GM12878 (cell line): ENCODE results near the gene SF3A1. TPM values are rescaled to one million over a fixed set of nuclear protein-coding genes. Genes with fewer than 3 reads are reported as not detected.

Source experiments
- ATAC-seq: fragments of 200-7000 bp; cut with Tn5 transposase; 3 replicates; pipeline ENCODE4 v1.9.1; 2020; ENCODE audit warnings: mild to moderate bottlenecking, moderate library complexity
- BruUV-seq: library from RNA; stranded (reverse); fragments of 400-500 nt; replicated peaks from 2 replicates; lab custom pipeline; 2021; lab: Mats Ljungman, UMichigan
- CTCF ChIA-PET: fragments of 300-600 bp; sonication (Branson Sonifier 250); formaldehyde crosslinking; extraction: SDS; loops from one replicate; lab custom pipeline; 2021; ENCODE audit warnings: inconsistent platforms; lab: Yijun Ruan, JAX
- POLR2A ChIA-PET: fragments of 350-600 bp; formaldehyde crosslinking; extraction: SDS; loops from one replicate; lab custom pipeline; 2021; ENCODE audit warnings: inconsistent platforms; lab: Charles Lee
- RAD21 ChIA-PET: fragments of 300-600 bp; sonication (Branson Sonifier 250); formaldehyde crosslinking; loops from one replicate; lab custom pipeline; 2023; ENCODE audit warnings: antibody characterized with exemption; ENCODE audit not compliant: unreplicated experiment; lab: Charles Lee
- SMC1A ChIA-PET: fragments of 300-600 bp; sonication (Branson Sonifier 250); formaldehyde crosslinking; loops from one replicate; lab custom pipeline; 2023; ENCODE audit not compliant: unreplicated experiment, uncharacterized antibody; lab: Charles Lee
- DNase-seq: peaks from one replicate; pipeline ENCODE4 v3.0.0-alpha.2; 2011; ENCODE audit warnings: low read depth, low spot score
- FAIRE-seq: peaks from 3 replicates; lab custom pipeline; 2011; peaks lifted over from hg19 to GRCh38; lab: Jason Lieb, UNC
- H2AFZ ChIP-seq: 2 replicates; pipeline ENCODE4 v1.6.0; 2011; ENCODE audit warnings: low read depth, low read length, control low read depth; ENCODE audit not compliant: control insufficient read depth
- H3K27ac ChIP-seq: 2 replicates; pipeline ENCODE4 v1.5.1; 2011; ENCODE audit warnings: control low read depth; ENCODE audit not compliant: control insufficient read depth, insufficient read depth
- H3K27me3 ChIP-seq, 2 experiments: replicated peaks in 1 of 2; 2 replicates each; pipeline versions ENCODE4 v1.6.0 to v1.6.1; 2011; ENCODE audit warnings: low read length in 1 of 2; ENCODE audit not compliant: control insufficient read depth in 2 of 2, insufficient read depth in 2 of 2
- H3K36me3 ChIP-seq, 2 experiments: 2 replicates each; pipeline ENCODE4 v1.5.1; 2011; ENCODE audit warnings: low read length in 1 of 2; ENCODE audit not compliant: control insufficient read depth in 2 of 2, insufficient read depth in 2 of 2
- H3K4me1 ChIP-seq: 2 replicates; pipeline ENCODE4 v1.6.1; 2011; ENCODE audit warnings: mild to moderate bottlenecking, low read length, moderate library complexity, mixed read lengths; ENCODE audit not compliant: control insufficient read depth, insufficient read depth
- H3K4me2 ChIP-seq: 2 replicates; pipeline ENCODE4 v1.6.0; 2011; ENCODE audit warnings: control low read depth; ENCODE audit not compliant: control insufficient read depth, insufficient read depth
- H3K4me3 ChIP-seq: fragments of 200-600 bp; sonication (generic); 2 replicates; pipeline ENCODE4 v1.5.1; 2016
- H3K79me2 ChIP-seq: 2 replicates; pipeline ENCODE4 v1.6.0; 2011; ENCODE audit warnings: low read length; ENCODE audit not compliant: control insufficient read depth, insufficient read depth
- H3K9ac ChIP-seq: 2 replicates; pipeline ENCODE4 v1.8.0; 2011; ENCODE audit warnings: low read length, control low read depth, mixed read lengths; ENCODE audit not compliant: control insufficient read depth, insufficient read depth
- H3K9me3 ChIP-seq: replicated peaks from 3 replicates; pipeline ENCODE4 v1.5.1; 2011; ENCODE audit warnings: mild to moderate bottlenecking, low read length; ENCODE audit not compliant: control insufficient read depth, insufficient read depth
- H4K20me1 ChIP-seq: 2 replicates; pipeline ENCODE4 v1.6.0; 2011; ENCODE audit not compliant: control insufficient read depth, insufficient read depth
- E2F4 ChIP-seq: IDR thresholded peaks from 2 replicates; pipeline ENCODE4 v1.6.1; 2012; ENCODE audit warnings: low read depth, low read length, improper control_type of control experiment
- MEF2A ChIP-seq: IDR thresholded peaks from 2 replicates; pipeline ENCODE4 v1.6.1; 2011; ENCODE audit warnings: low read depth, mild to moderate bottlenecking, low read length, moderate library complexity; ENCODE audit not compliant: insufficient read depth
- RUNX3 ChIP-seq: IDR thresholded peaks from 2 replicates; pipeline ENCODE4 v1.6.1; 2012; ENCODE audit warnings: low read length, inconsistent platforms
- SPI1 ChIP-seq: IDR thresholded peaks from 2 replicates; pipeline ENCODE4 v1.6.1; 2011; ENCODE audit warnings: low read depth, mild to moderate bottlenecking, low read length, moderate library complexity, borderline replicate concordance; ENCODE audit not compliant: insufficient read depth
- ZNF622 ChIP-seq: fragments of 450-650 bp; IDR thresholded peaks from 2 replicates; pipeline ENCODE4 v1.6.1; 2017; ENCODE audit warnings: mild to moderate bottlenecking, inconsistent platforms
- WGBS: methylation state at CpG from one replicate; pipeline ENCODE4 v1.1.6; 2016; ENCODE audit warnings: low lambda C conversion rate; ENCODE audit not compliant: insufficient replicate concordance, insufficient coverage; ENCODE audit errors: missing lambda C conversion rate; 5-methylcytosine and 5-hydroxymethylcytosine counted together
- in situ Hi-C: fragments of 300-500 bp; cut with MboI; formaldehyde crosslinking; loops from 9 replicates; pipeline ENCODE4 v1.14.3; 2018; ENCODE audit warnings: mixed read lengths
- intact Hi-C: fragments of 100-400 bp; cut with micrococcal nuclease; formaldehyde crosslinking; loops from one replicate; pipeline ENCODE4 v1.14.2; 2022; ENCODE audit not compliant: unreplicated experiment
- polyA plus RNA-seq, 11 experiments: library from polyadenylated mRNA; depleted of rRNA in 4 of 11; unstranded in 6 of 11; stranded (reverse) in 5 of 11; fragments of >200 nt; fragmentation: Nextera tagmentation in 4 of 11; fragmentation: Illumina TruSeq in 1 of 11; extraction: Ambion mirVana in 4 of 11; extraction: Trizol in 1 of 11; gene quantifications; 1 replicate in 1 of 11; 2 replicates in 10 of 11; pipeline versions ENCODE4 v1.2.1 to v1.2.3, GENCODE V29; 2011 to 2016; ENCODE audit warnings: inconsistent platforms in 2 of 11, missing spikeins in 2 of 11, low read depth in 1 of 11
- total RNA-seq, 4 experiments: library from RNA; depleted of rRNA in 3 of 4; stranded (reverse); fragments of >200 nt in 3 of 4; fragmentation: Illumina TruSeq in 1 of 4; extraction: Trizol in 1 of 4; gene quantifications; 2 replicates each; pipeline versions ENCODE4 v1.2.1 to v1.2.3, GENCODE V29; 2013 to 2021

Gene SF3A1
- total and polyA plus RNA-seq, 10 of the 15 experiments (the other 5 are each of a cell fraction or from before 2014, with no cell fraction given): 10.4 to 239 (median 46.0) TPM

DNA sequence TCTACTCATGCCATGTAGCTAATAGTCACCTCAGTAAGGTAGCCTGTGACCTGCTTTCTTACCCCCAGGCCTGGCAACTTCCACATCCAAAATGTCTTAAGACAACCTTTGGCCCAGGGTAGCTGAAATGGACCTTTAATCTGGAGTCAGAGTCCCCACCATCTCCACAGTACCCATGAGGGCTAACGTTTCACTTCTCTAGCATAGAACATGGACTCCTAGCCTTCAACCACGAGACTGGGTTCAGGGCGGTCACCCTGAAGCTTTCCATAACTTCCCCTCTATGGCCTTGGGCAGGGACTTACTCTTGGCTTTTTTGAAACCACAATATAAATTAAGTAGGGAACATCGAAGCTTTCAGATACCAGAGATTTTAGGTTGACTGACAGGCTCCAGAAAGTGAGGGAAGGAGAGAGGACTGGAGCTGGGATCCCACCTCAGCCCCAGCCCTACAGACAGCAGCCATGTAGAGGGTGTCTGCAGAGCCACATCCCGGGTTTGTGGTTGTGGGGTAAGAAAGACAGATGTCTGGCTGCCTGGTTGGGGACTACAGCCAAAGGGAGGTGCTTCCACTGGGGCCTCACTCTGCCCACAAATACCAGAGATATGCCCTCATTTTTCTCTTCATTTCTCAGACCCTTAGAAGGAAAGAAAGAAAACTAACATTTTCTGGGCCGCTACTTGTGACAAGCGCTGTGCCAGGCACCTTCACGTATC lies 32.5 kb downstream of the SF3A1 start:
- in situ Hi-C loops: no loop called here
- Histone ChIP-seq H4K20me1 (no peaks in the 10 kb centered on the region), H2AFZ (no peak overlapping the region), H3K9ac (peak overlapping the region; percentile 63), H3K27ac (peak overlapping the region; percentile 69; the same call in 1 of the 2 replicates), H3K79me2 (peaks cover 43% of the 10 kb centered on the region), H3K4me3 (peak overlapping the region; percentile 93), H3K27me3 (no peaks in the 10 kb centered on the region), H3K4me2 (peak overlapping the region; percentile 96), H3K36me3 (no peaks in the 10 kb centered on the region), H3K9me3 (no peaks in the 10 kb centered on the region), H3K4me1 (peaks cover 16% of the 10 kb centered on the region)
- ChIA-PET SMC1A (interaction anchor here (0.9 to 9.5 kb wide), 7 partner anchors 9 to 236 kb away, joined by 3 to 100 read pairs (median 5); partner anchors contain the start of gene CASTOR1), CTCF (interaction anchor here (1.1 to 11.2 kb wide), 8 partner anchors 10 to 101 kb away, joined by 3 to 125 read pairs (median 6); partner anchors contain the start of genes CASTOR1 and MTFP1), RAD21 (interaction anchor here (1.0 to 7.7 kb wide), 5 partner anchors 9 to 63 kb away, joined by 3 to 118 read pairs (median 5); partner anchors contain the start of genes CASTOR1 and RNF215), POLR2A (interaction anchor here (1.0 to 8.7 kb wide), 5 partner anchors 15 to 99 kb away, joined by 4 to 198 read pairs (median 28); partner anchors contain the start of genes CASTOR1, CCDC157 and SF3A1)
- peak; percentile 28; the same call in 1 of the 2 replicates for TF ChIP-seq SPI1
- no peak for TF ChIP-seq ZNF622
- TF ChIP-seq E2F4: no peak
- TF ChIP-seq MEF2A: no peak
- TF ChIP-seq RUNX3: peak; percentile 34
- ATAC-seq: no peak
- no peak for DNase-seq
- no TSS peak for BruUV-seq
- 69% methylated on average over 8 of the region's 8 CpGs for WGBS
- intact Hi-C loops: loop anchor here (2.0 kb wide), 1 partner anchor 13 kb away; no protein-coding TSS in a partner anchor
- FAIRE-seq: peak; percentile 7
